K562 (cell line): ENCODE results near the gene P4HB. TPM values are rescaled to one million over a fixed set of nuclear protein-coding genes. Genes with fewer than 3 reads are reported as not detected.

ENCODE experiments used
- CUX1 ChIP-seq: fragments of 200-800 bp; sonication (Bioruptor generic); IDR thresholded peaks from 2 replicates; pipeline ENCODE4 v1.6.1; 2016; ENCODE audit warnings: missing genetic modification characterization, missing compliant biosample characterization
- ETS2 ChIP-seq: IDR thresholded peaks from 2 replicates; pipeline ENCODE4 v1.6.1; 2016; ENCODE audit warnings: borderline replicate concordance, missing genetic modification characterization, mild to moderate bottlenecking, moderate library complexity, missing compliant biosample characterization; ENCODE audit not compliant: poor library complexity, severe bottlenecking
- FOXA3 ChIP-seq, 2 experiments: fragments of 450-650 bp in 1 of 2; sonication (generic) in 1 of 2; formaldehyde crosslinking; IDR thresholded peaks in 1 of 2; conservative IDR thresholded peaks in 1 of 2; 2 replicates each; pipeline versions ENCODE4 v1.4.0 to v1.8.0; 2020 to 2022; ENCODE audit warnings: mild to moderate bottlenecking in 2 of 2, missing genetic modification reagents in 1 of 2
- FOXK1 ChIP-seq: sonication (generic); formaldehyde crosslinking; IDR thresholded peaks from 2 replicates; pipeline ENCODE4 v1.8.0; 2022; ENCODE audit warnings: missing genetic modification reagents, mild to moderate bottlenecking, borderline replicate concordance
- MYBL2 ChIP-seq, 2 experiments: fragments of 450-650 bp in 1 of 2; sonication (generic) in 1 of 2; formaldehyde crosslinking in 1 of 2; IDR thresholded peaks; 2 replicates each; pipeline versions ENCODE4 v1.6.1 to v1.8.1; 2017 to 2022; ENCODE audit warnings: borderline replicate concordance in 1 of 2, inconsistent platforms in 1 of 2, low read depth in 1 of 2, mild to moderate bottlenecking in 1 of 2, missing genetic modification reagents in 1 of 2, moderate library complexity in 1 of 2
- SIRT6 ChIP-seq: IDR thresholded peaks from one replicate; pipeline ENCODE4 v1.6.1; 2012; ENCODE audit warnings: low read depth, mild to moderate bottlenecking, control low read depth, inconsistent platforms, low read length, moderate library complexity
- TAF1 ChIP-seq: IDR thresholded peaks from 2 replicates; pipeline ENCODE4 v1.6.1; 2011; ENCODE audit warnings: mild to moderate bottlenecking, low read length, moderate library complexity; ENCODE audit not compliant: insufficient read depth, control insufficient read depth, severe bottlenecking; ENCODE audit errors: extremely low read depth
- THRB ChIP-seq: fragments of 450-650 bp; formaldehyde crosslinking; conservative IDR thresholded peaks from 2 replicates; pipeline ENCODE4 v1.4.0; 2022; ENCODE audit warnings: mild to moderate bottlenecking, missing genetic modification characterization
- polyA plus RNA-seq, 8 experiments: library from polyadenylated mRNA; depleted of rRNA in 4 of 8; stranded (reverse) in 5 of 8; unstranded in 3 of 8; fragments of >200 nt; fragmentation: Nextera tagmentation in 2 of 8; fragmentation: Illumina TruSeq in 1 of 8; extraction: Ambion mirVana in 2 of 8; extraction: Trizol in 1 of 8; gene quantifications; 2 replicates each; pipeline versions ENCODE4 v1.2.1 to v1.2.3, GENCODE V29; 2011 to 2014; ENCODE audit warnings: inconsistent platforms in 1 of 8, missing spikeins in 1 of 8
- total RNA-seq, 7 experiments: library from RNA; depleted of rRNA in 6 of 7; stranded (reverse); fragments of >200 nt in 6 of 7; fragmentation: Illumina TruSeq in 2 of 7; extraction: Trizol in 2 of 7; gene quantifications; 2 replicates each; pipeline versions ENCODE4 v1.2.1 to v1.2.3, GENCODE V29; 2011 to 2021; ENCODE audit warnings: low replicate concordance in 1 of 7
- TF ChIP-seq, protein P1 (sequence below): fragments of 250-450 bp; sonication (Bioruptor Pico); IDR thresholded peaks from 2 replicates; pipeline ENCODE4 v1.4.0; 2020; ENCODE audit warnings: mild to moderate bottlenecking, moderate library complexity, borderline replicate concordance
- TF ChIP-seq, protein P2 (sequence below): fragments of 450-650 bp; IDR thresholded peaks from 2 replicates; pipeline ENCODE4 v1.6.1; 2017; ENCODE audit warnings: antibody characterized with exemption, mild to moderate bottlenecking

P4HB gene
- total and polyA plus RNA-seq, 9 of the 15 experiments (the other 6 are each of a cell fraction or from before 2014, with no cell fraction given): 4.4 to 645 (median 325) TPM

DNA sequence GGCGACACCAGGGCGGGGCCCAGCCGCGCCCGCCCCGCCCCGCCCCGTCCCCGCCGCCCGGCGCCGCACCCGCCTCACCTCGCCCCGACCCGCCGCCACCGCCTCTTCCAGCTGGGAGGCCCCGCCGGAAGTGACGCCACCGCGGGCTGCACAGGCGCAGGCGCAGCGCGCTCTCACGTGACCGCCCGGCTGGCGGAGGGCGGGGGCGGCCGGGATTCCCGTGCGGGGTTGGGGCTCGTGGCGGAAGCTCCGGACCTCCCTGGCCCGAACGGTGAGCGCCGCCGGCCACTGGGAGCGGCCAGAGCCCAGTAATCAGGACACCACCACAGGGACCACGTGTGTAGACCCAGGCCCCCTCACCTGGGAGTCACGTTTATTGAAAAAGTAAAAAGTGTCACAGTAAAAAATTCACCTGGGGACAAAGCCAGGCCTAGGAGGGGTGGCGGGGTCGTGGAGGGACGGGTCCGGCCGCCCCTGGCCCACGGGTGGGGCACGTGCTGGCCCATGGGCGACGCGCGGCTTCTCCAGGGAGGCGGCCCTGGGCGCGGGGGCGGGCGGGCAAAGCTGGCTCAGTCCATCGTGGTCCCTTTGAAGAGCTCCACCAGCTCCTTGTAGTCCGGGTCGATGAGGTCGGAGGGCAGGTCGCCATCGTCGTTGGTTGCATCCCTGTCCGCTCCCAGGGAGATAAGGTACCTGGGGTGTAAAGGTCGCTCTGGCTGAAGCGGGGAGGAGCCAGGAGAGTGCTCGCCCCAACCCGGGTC, 27.0 kb downstream of the P4HB start, which contains the start of gene MCRIP1 (continued):
- TF ChIP-seq CUX1 (CRISPR knock-in tag) (peak; percentile 66), ETS2 (tag) (no peak), MYBL2 (IDR thresholded peaks at IDR 0.05; ENCODE audit: low read depth) (no peak), MYBL2 (CRISPR knock-in tag; IDR thresholded peaks at IDR 0.05; ENCODE audit: borderline replicate concordance) (no peak), TAF1 (peak; percentile 79), THRB (CRISPR knock-in tag) (no peak), SIRT6 (no peak), FOXA3 (CRISPR knock-in tag; conservative IDR thresholded peaks at IDR 0.05 in 1 of 2, IDR thresholded peaks at IDR 0.05 in 1 of 2) (peak in 1 of 2 experiments; percentile 79; a peak in 1 of 4 replicates), FOXK1 (CRISPR knock-in tag) (peak; percentile 53; the same call in 1 of the 2 replicates)
- TF ChIP-seq, protein P1, sequence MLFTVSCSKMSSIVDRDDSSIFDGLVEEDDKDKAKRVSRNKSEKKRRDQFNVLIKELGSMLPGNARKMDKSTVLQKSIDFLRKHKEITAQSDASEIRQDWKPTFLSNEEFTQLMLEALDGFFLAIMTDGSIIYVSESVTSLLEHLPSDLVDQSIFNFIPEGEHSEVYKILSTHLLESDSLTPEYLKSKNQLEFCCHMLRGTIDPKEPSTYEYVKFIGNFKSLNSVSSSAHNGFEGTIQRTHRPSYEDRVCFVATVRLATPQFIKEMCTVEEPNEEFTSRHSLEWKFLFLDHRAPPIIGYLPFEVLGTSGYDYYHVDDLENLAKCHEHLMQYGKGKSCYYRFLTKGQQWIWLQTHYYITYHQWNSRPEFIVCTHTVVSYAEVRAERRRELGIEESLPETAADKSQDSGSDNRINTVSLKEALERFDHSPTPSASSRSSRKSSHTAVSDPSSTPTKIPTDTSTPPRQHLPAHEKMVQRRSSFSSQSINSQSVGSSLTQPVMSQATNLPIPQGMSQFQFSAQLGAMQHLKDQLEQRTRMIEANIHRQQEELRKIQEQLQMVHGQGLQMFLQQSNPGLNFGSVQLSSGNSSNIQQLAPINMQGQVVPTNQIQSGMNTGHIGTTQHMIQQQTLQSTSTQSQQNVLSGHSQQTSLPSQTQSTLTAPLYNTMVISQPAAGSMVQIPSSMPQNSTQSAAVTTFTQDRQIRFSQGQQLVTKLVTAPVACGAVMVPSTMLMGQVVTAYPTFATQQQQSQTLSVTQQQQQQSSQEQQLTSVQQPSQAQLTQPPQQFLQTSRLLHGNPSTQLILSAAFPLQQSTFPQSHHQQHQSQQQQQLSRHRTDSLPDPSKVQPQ (CRISPR knock-in tag): no peak
- TF ChIP-seq, protein P2, sequence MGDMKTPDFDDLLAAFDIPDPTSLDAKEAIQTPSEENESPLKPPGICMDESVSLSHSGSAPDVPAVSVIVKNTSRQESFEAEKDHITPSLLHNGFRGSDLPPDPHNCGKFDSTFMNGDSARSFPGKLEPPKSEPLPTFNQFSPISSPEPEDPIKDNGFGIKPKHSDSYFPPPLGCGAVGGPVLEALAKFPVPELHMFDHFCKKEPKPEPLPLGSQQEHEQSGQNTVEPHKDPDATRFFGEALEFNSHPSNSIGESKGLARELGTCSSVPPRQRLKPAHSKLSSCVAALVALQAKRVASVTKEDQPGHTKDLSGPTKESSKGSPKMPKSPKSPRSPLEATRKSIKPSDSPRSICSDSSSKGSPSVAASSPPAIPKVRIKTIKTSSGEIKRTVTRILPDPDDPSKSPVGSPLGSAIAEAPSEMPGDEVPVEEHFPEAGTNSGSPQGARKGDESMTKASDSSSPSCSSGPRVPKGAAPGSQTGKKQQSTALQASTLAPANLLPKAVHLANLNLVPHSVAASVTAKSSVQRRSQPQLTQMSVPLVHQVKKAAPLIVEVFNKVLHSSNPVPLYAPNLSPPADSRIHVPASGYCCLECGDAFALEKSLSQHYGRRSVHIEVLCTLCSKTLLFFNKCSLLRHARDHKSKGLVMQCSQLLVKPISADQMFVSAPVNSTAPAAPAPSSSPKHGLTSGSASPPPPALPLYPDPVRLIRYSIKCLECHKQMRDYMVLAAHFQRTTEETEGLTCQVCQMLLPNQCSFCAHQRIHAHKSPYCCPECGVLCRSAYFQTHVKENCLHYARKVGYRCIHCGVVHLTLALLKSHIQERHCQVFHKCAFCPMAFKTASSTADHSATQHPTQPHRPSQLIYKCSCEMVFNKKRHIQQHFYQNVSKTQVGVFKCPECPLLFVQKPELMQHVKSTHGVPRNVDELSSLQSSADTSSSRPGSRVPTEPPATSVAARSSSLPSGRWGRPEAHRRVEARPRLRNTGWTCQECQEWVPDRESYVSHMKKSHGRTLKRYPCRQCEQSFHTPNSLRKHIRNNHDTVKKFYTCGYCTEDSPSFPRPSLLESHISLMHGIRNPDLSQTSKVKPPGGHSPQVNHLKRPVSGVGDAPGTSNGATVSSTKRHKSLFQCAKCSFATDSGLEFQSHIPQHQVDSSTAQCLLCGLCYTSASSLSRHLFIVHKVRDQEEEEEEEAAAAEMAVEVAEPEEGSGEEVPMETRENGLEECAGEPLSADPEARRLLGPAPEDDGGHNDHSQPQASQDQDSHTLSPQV: peak; percentile 94
